Pancreas (tissue), 10 donors: ENCODE results near the gene CSMD2. TPM values are rescaled to one million over a fixed set of nuclear protein-coding genes. Genes with fewer than 3 reads are reported as not detected.

Experiments used
- ATAC-seq, 4 donors: fragments of 200-7000 bp; cut with Tn5 transposase; one replicate each; pipeline versions ENCODE4 v1.8.0 to v1.9.1; 2020; ENCODE audit warnings: mild to moderate bottlenecking in 4 of 4, moderate library complexity in 4 of 4
- DNase-seq, 6 donors: peaks; one replicate each; pipeline ENCODE4 v3.0.0-alpha.2; 2020
- FAIRE-seq: peaks from 2 replicates; lab custom pipeline; 2012; peaks lifted over from hg19 to GRCh38; lab: Jason Lieb, UNC
- H3K27ac ChIP-seq, 4 donors: fragments of 200-600 bp; sonication (generic); 1 replicate in 3 of 4; 2 replicates in 1 of 4; pipeline versions ENCODE4 v1.5.0 to v1.8.0; 2020
- H3K27me3 ChIP-seq, 4 donors: fragments of 200-600 bp; one replicate each; pipeline ENCODE4 v1.8.0; 2021
- H3K36me3 ChIP-seq, 3 donors: fragments of 200-600 bp; sonication (generic) in 1 of 3; one replicate each; pipeline versions ENCODE4 v1.5.0 to v1.8.0; 2020 to 2021
- H3K4me1 ChIP-seq, 3 donors: fragments of 200-600 bp; one replicate each; pipeline ENCODE4 v1.8.0; 2021
- H3K4me3 ChIP-seq, 4 donors: fragments of 200-600 bp; sonication (generic) in 2 of 4; one replicate each; pipeline versions ENCODE4 v1.5.0 to v1.8.0; 2020 to 2021
- H3K9me3 ChIP-seq, 4 donors: fragments of 200-600 bp; one replicate each; pipeline ENCODE4 v1.8.0; 2021
- CTCF ChIP-seq, 4 donors: fragments of 200-600 bp; sonication (generic) in 3 of 4; IDR thresholded peaks; one replicate each; pipeline versions ENCODE4 v1.5.0 to v1.8.0; 2021; ENCODE audit warnings: antibody characterized with exemption in 4 of 4
- WGBS, 2 donors: extraction: QIAGEN DNeasy Blood & Tissue Kit; methylation state at CpG; one replicate each; pipeline ENCODE4 v1.1.7; 2013; 5-methylcytosine and 5-hydroxymethylcytosine counted together
- intact Hi-C, 3 donors: fragments of 100-400 bp; cut with DNase I; formaldehyde crosslinking; loops; one replicate each; pipeline versions ENCODE4 v1.11.1 to v1.14.2; 2022
- polyA plus RNA-seq, 2 donors: library from polyadenylated mRNA; stranded (reverse); fragments of 200-250 nt; gene quantifications; one replicate each; pipeline ENCODE4 v1.2.3, GENCODE V29; 2013
- total RNA-seq, 6 donors: library from RNA; stranded (reverse); fragmentation: NEBNext Ultra II Directional in 4 of 6; extraction: Animal tissue kit (Norgen Biotek cat#: 25700) in 4 of 6; gene quantifications; one replicate each; pipeline versions ENCODE4 v1.2.1 to v1.2.4, GENCODE V29; 2021 to 2023
- donor health status: healthy with polysubstance abuse.
- donor health status: DM: no; HTN: no; CAD: no; lungs with moderate emphysema.
- donor health status: DM: no; HTN: no; CAD: no.
- donor health status: control.
- donor health status: control.
- donor health status: Bipolar disorder and iron deficiency.
- donor health status: DM: yes; HTN: yes; CAD: no.
- donor health status: DM: no; HTN: no; CAD: no.
- donor health status: DM: no; HTN: no; CAD: no.
- donor health status: DM: yes; HTN: yes; CAD: no.

The CSMD2 gene
- total and polyA plus RNA-seq, 8 donors, result 0.04 to 2.0 (median 0.36) TPM

DNA sequence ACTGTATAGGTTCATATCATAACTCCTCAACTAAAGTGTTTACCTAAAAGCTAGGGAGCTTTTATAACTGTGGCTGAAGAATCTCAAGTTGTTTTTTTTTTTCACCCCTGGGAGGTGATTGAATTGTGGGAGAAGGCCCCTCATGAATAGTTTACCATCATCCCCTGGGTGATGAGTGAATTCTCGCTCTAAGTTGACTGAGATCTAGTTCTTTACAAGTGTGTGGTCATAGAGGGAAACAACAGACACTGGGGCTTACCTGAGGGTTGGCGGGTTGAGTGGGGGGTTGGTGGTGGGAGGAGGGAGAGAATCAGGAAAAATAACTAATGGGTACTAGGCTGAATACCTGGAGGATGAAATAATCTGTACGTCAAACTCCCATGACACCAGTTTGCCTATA, 700.5 kb downstream of the CSMD2 start:
- Histone ChIP-seq H3K4me3 (no peak overlapping the region), H3K4me1 (no peaks in the 10 kb centered on the region), H3K9me3 (no peaks in the 10 kb centered on the region), H3K36me3 (no peaks in the 10 kb centered on the region), H3K27ac (no peak overlapping the region), H3K27me3 (no peaks in the 10 kb centered on the region)
- ATAC-seq, result no peak
- WGBS, 2 donors, result 82 to 97% methylated on average over 3 of the region's 3 CpGs
- FAIRE-seq, result no peak
- no peak for DNase-seq
- intact Hi-C loops, result loop anchor here in 1 of 3 donors (10.0 kb wide), 2 partner anchors 90 to 370 kb away; no protein-coding TSS in a partner anchor
- TF ChIP-seq CTCF (IDR thresholded peaks at IDR 0.05), result no peak

Other genes starting within 250 kb of the CSMD2 start
- not detected for gene C1orf94, start 11.7 kb upstream of the CSMD2 start, total RNA-seq
- gene C1orf94, start 11.7 kb upstream of the CSMD2 start, polyA plus RNA-seq, result not detected